Hematopoietic multipotent progenitor cell treated with erythropoietin and hydrocortisone succinate and interleukin-3 and kit ligand, for 15 days (in vitro differentiated cells): ENCODE data around the gene RAB11FIP3.

Experiments
- DNase-seq: peaks from one replicate; pipeline ENCODE4 v3.0.0-alpha.2; 2015; ENCODE audit warnings: low spot score

RAB11FIP3 gene

GRCh38 chr16:518858-519257 is 93.4 kb downstream of the RAB11FIP3 start:
- no peak for DNase-seq

GRCh38 chr16:519425-519824 is 94.0 kb downstream of the RAB11FIP3 start:
- no peak for DNase-seq

- DNase-seq, result no peak
Measured at GRCh38 chr16:519841-520687, 94.6 kb downstream of the RAB11FIP3 start.

GRCh38 chr16:520847-521246 is 95.4 kb downstream of the RAB11FIP3 start:
- no peak for DNase-seq

GRCh38 chr16:521381-522210 is 96.1 kb downstream of the RAB11FIP3 start:
- DNase-seq, result no peak

- DNase-seq, result no peak
Measured at GRCh38 chr16:522320-523096, 97.1 kb downstream of the RAB11FIP3 start.

- DNase-seq, result no peak
Measured at GRCh38 chr16:523097-523741, 97.8 kb downstream of the RAB11FIP3 start.

- DNase-seq, result no peak
Measured at GRCh38 chr16:524274-525040, 99.0 kb downstream of the RAB11FIP3 start.

GRCh38 chr16:525123-525519 is 99.7 kb downstream of the RAB11FIP3 start:
- no peak for DNase-seq

- DNase-seq, result peak; percentile 17
Measured at GRCh38 chr16:525520-526180, 100.2 kb downstream of the RAB11FIP3 start.

GRCh38 chr16:526181-527014 is 100.9 kb downstream of the RAB11FIP3 start:
- DNase-seq, result peak; percentile 67

- DNase-seq, result peak; percentile 88
Measured at GRCh38 chr16:527015-527903, 101.8 kb downstream of the RAB11FIP3 start, which contains the start of gene CAPN15. CAPN15 (plus strand) TSS chr16:527712; CDS start chr16:546839, 19,127 bp downstream.

- peak; percentile 63 for DNase-seq
Measured at GRCh38 chr16:528111-529011, 102.9 kb downstream of the RAB11FIP3 start.

- DNase-seq, result no peak
Measured at GRCh38 chr16:529012-529575, 103.6 kb downstream of the RAB11FIP3 start.

GRCh38 chr16:530111-530817 is 104.8 kb downstream of the RAB11FIP3 start:
- DNase-seq, result no peak

GRCh38 chr16:531494-532125 is 106.2 kb downstream of the RAB11FIP3 start:
- no peak for DNase-seq
